H1 (cell line): ENCODE measurements around the gene SPINT2. TPM values are rescaled to one million over a fixed set of nuclear protein-coding genes. Genes with fewer than 3 reads are reported as not detected.

Source experiments
- CTCF ChIA-PET: fragments of 300-600 bp; sonication (Branson Sonifier 250); formaldehyde crosslinking; loops from one replicate; lab custom pipeline; 2021; ENCODE audit not compliant: partially characterized antibody; lab: Charles Lee
- POLR2A ChIA-PET: fragments of 300-600 bp; sonication (Branson Sonifier 250); formaldehyde crosslinking; loops from one replicate; lab custom pipeline; 2021; ENCODE audit warnings: inconsistent platforms; ENCODE audit not compliant: partially characterized antibody; lab: Charles Lee
- DNase-seq, 2 experiments: peaks; one replicate each; pipeline versions ENCODE4 v3.0.0 to v3.0.0-alpha.2; 2010 to 2022; ENCODE audit warnings: low spot score in 2 of 2, low read depth in 1 of 2, mixed read lengths in 1 of 2
- FAIRE-seq: peaks from 2 replicates; lab custom pipeline; 2011; peaks lifted over from hg19 to GRCh38; lab: Jason Lieb, UNC
- H2AFZ ChIP-seq: 2 replicates; pipeline ENCODE4 v1.8.1; 2012; ENCODE audit warnings: low read length, inconsistent platforms
- H2AK5ac ChIP-seq: 2 replicates; pipeline ENCODE4 v1.6.1; 2013; ENCODE audit warnings: low read depth, low read length
- H2BK120ac ChIP-seq: replicated peaks from 2 replicates; pipeline ENCODE3; 2013; ENCODE audit warnings: low read depth, low read length, inconsistent platforms
- H2BK12ac ChIP-seq: 2 replicates; pipeline ENCODE4 v1.6.1; 2013; ENCODE audit warnings: low read depth, low read length
- H2BK15ac ChIP-seq: 2 replicates; pipeline ENCODE4 v1.6.1; 2013; ENCODE audit warnings: low read length
- H2BK20ac ChIP-seq: 2 replicates; pipeline ENCODE4 v1.6.1; 2013; ENCODE audit warnings: low read length
- H2BK5ac ChIP-seq: 2 replicates; pipeline ENCODE4 v1.6.1; 2013; ENCODE audit warnings: low read depth, low read length
- H3K14ac ChIP-seq: 2 replicates; pipeline ENCODE4 v1.6.1; 2013; ENCODE audit warnings: inconsistent platforms; ENCODE audit not compliant: insufficient read length
- H3K18ac ChIP-seq: 2 replicates; pipeline ENCODE4 v1.6.1; 2013; ENCODE audit warnings: low read length; ENCODE audit errors: extremely low read depth
- H3K23ac ChIP-seq: 2 replicates; pipeline ENCODE4 v1.6.1; 2013; ENCODE audit warnings: inconsistent platforms; ENCODE audit not compliant: insufficient read length
- H3K23me2 ChIP-seq: 2 replicates; pipeline ENCODE4 v1.6.1; 2013; ENCODE audit warnings: low read depth, low read length
- H3K27ac ChIP-seq: 2 replicates; pipeline ENCODE4 v1.6.1; 2011; ENCODE audit warnings: low read depth, low read length, inconsistent platforms
- H3K27me3 ChIP-seq, 4 experiments: replicated peaks in 1 of 4; 1 replicate in 1 of 4; 2 replicates in 3 of 4; pipeline versions ENCODE4 v1.6.1 to v1.8.1; 2011 to 2013; ENCODE audit warnings: low read length in 3 of 4, mild to moderate bottlenecking in 3 of 4, inconsistent platforms in 2 of 4, mixed read lengths in 2 of 4, moderate library complexity in 1 of 4; ENCODE audit not compliant: control insufficient read depth in 3 of 4, insufficient read depth in 3 of 4; ENCODE audit errors: extremely low read depth in 1 of 4
- H3K36me3 ChIP-seq, 4 experiments: 2 replicates each; pipeline versions ENCODE4 v1.6.1 to v1.8.1; 2011 to 2013; ENCODE audit warnings: mild to moderate bottlenecking in 4 of 4, low read length in 3 of 4, moderate library complexity in 2 of 4, control low read depth in 1 of 4, inconsistent platforms in 1 of 4; ENCODE audit not compliant: insufficient read depth in 4 of 4, control insufficient read depth in 2 of 4
- H3K4ac ChIP-seq: replicated peaks from 2 replicates; pipeline ENCODE3; 2013; ENCODE audit warnings: low read length, low read depth, mixed read lengths, inconsistent platforms; ENCODE audit not compliant: insufficient read length
- H3K4me1 ChIP-seq, 4 experiments: replicated peaks in 1 of 4; 1 replicate in 1 of 4; 2 replicates in 3 of 4; pipeline versions ENCODE4 v1.6.1 to v1.8.1; 2011 to 2013; ENCODE audit warnings: low read length in 3 of 4, inconsistent platforms in 2 of 4, mixed read lengths in 1 of 4; ENCODE audit not compliant: insufficient read depth in 4 of 4, control insufficient read depth in 3 of 4
- H3K4me2 ChIP-seq, 2 experiments: 2 replicates each; pipeline versions ENCODE4 v1.6.1 to v1.8.1; 2011 to 2013; ENCODE audit warnings: low read depth in 2 of 2, low read length in 2 of 2, control low read depth in 1 of 2, inconsistent platforms in 1 of 2, mild to moderate bottlenecking in 1 of 2; ENCODE audit not compliant: insufficient read depth in 1 of 2
- H3K4me3 ChIP-seq, 4 experiments: fragments of 200-600, 300-600 bp in 1 of 4; sonication (generic), shearing (Covaris generic), sonication (Bioruptor Twin) in 1 of 4; 2 replicates each; pipeline versions ENCODE4 v1.5.1 to v1.8.1; 2011 to 2016; ENCODE audit warnings: low read length in 4 of 4, low read depth in 3 of 4, control low read depth in 2 of 4, inconsistent platforms in 2 of 4, mild to moderate bottlenecking in 2 of 4, mixed read lengths in 1 of 4, moderate library complexity in 1 of 4; ENCODE audit not compliant: insufficient read depth in 2 of 4; ENCODE audit errors: extremely low read depth in 1 of 4
- H3K56ac ChIP-seq: replicated peaks from 2 replicates; pipeline ENCODE3; 2013; ENCODE audit warnings: low read depth, mild to moderate bottlenecking, mixed read lengths, low read length, inconsistent platforms; ENCODE audit not compliant: insufficient read length
- H3K79me1 ChIP-seq: 2 replicates; pipeline ENCODE4 v1.6.1; 2013; ENCODE audit warnings: low read depth, low read length, control low read depth
- H3K79me2 ChIP-seq, 2 experiments: 2 replicates each; pipeline versions ENCODE4 v1.6.1 to v1.8.1; 2012 to 2013; ENCODE audit warnings: low read length in 2 of 2, mild to moderate bottlenecking in 2 of 2, inconsistent platforms in 1 of 2; ENCODE audit not compliant: insufficient read depth in 2 of 2, control insufficient read depth in 1 of 2
- H3K9ac ChIP-seq, 4 experiments: replicated peaks in 1 of 4; 1 replicate in 1 of 4; 2 replicates in 3 of 4; pipeline versions ENCODE4 v1.6.1 to v1.8.1; 2011 to 2013; ENCODE audit warnings: low read depth in 3 of 4, low read length in 3 of 4, control low read depth in 2 of 4, mild to moderate bottlenecking in 2 of 4, moderate library complexity in 2 of 4, inconsistent platforms in 1 of 4; ENCODE audit errors: extremely low read depth in 1 of 4
- H3K9me3 ChIP-seq, 2 experiments: 2 replicates each; pipeline versions ENCODE4 v1.6.1 to v1.8.1; 2012 to 2013; ENCODE audit warnings: mild to moderate bottlenecking in 2 of 2, moderate library complexity in 2 of 2, control low read depth in 1 of 2, inconsistent platforms in 1 of 2, low read depth in 1 of 2, low read length in 1 of 2, mixed read lengths in 1 of 2; ENCODE audit not compliant: insufficient read depth in 2 of 2
- H4K20me1 ChIP-seq, 2 experiments: replicated peaks in 1 of 2; 2 replicates each; pipeline versions ENCODE3 to v1.8.1; 2011 to 2013; ENCODE audit warnings: inconsistent platforms in 2 of 2, low read length in 2 of 2, mild to moderate bottlenecking in 1 of 2; ENCODE audit not compliant: insufficient read depth in 2 of 2, control insufficient read depth in 1 of 2
- H4K5ac ChIP-seq: 2 replicates; pipeline ENCODE4 v1.6.1; 2013; ENCODE audit warnings: low read length, low read depth, mixed read lengths, inconsistent platforms; ENCODE audit not compliant: insufficient read length
- H4K8ac ChIP-seq: 2 replicates; pipeline ENCODE4 v1.8.0; 2013; ENCODE audit warnings: mild to moderate bottlenecking, moderate library complexity, low read length, inconsistent platforms; ENCODE audit not compliant: insufficient read depth; ENCODE audit errors: extremely low read depth
- H4K91ac ChIP-seq: replicated peaks from 2 replicates; pipeline ENCODE3; 2013; ENCODE audit warnings: low read length, mixed read lengths, inconsistent platforms; ENCODE audit not compliant: insufficient read length
- HDAC2 ChIP-seq, 2 experiments: fragments of 300-600 bp in 1 of 2; sonication (generic) in 1 of 2; IDR thresholded peaks; 2 replicates each; pipeline ENCODE4 v1.6.1; 2011 to 2012; ENCODE audit warnings: low read depth in 2 of 2, low read length in 2 of 2, mild to moderate bottlenecking in 2 of 2, moderate library complexity in 2 of 2, borderline replicate concordance in 1 of 2, inconsistent platforms in 1 of 2
- JUN ChIP-seq: IDR thresholded peaks from 2 replicates; pipeline ENCODE4 v1.6.1; 2011; ENCODE audit warnings: low read depth, mild to moderate bottlenecking, improper control_type of control experiment, low read length
- KDM1A ChIP-seq: fragments of 200-600, 300-600 bp; sonication (generic); IDR thresholded peaks from 2 replicates; pipeline ENCODE4 v1.7.1; 2016; ENCODE audit warnings: mild to moderate bottlenecking, low read length, borderline replicate concordance
- KDM4A ChIP-seq: IDR thresholded peaks from one replicate; pipeline ENCODE4 v1.7.1; 2012; ENCODE audit warnings: low read depth, mild to moderate bottlenecking, moderate library complexity, low read length, inconsistent platforms; ENCODE audit not compliant: severe bottlenecking
- POU5F1 ChIP-seq: IDR thresholded peaks from 2 replicates; pipeline ENCODE4 v1.6.1; 2011; ENCODE audit warnings: low read depth, mild to moderate bottlenecking, low read length, moderate library complexity
- RFX5 ChIP-seq: IDR thresholded peaks from 2 replicates; pipeline ENCODE4 v1.6.1; 2011; ENCODE audit warnings: low read depth, low read length, improper control_type of control experiment, borderline replicate concordance
- WGBS, 2 experiments: shearing (Covaris generic) in 1 of 2; methylation state at CpG; one replicate each; pipeline versions ENCODE4 v1.1.6 to v1.1.7; 2013 to 2015; ENCODE audit warnings: low lambda C conversion rate in 2 of 2, mixed read lengths in 2 of 2, inconsistent platforms in 1 of 2, low coverage in 1 of 2, missing lambda C conversion rate in 1 of 2; ENCODE audit not compliant: insufficient replicate concordance in 2 of 2, insufficient coverage in 1 of 2, insufficient read length in 1 of 2; ENCODE audit errors: extremely low coverage in 1 of 2, missing lambda C conversion rate in 1 of 2; 5-methylcytosine and 5-hydroxymethylcytosine counted together
- polyA plus RNA-seq, 7 experiments: library from polyadenylated mRNA; depleted of rRNA in 3 of 7; stranded (reverse) in 5 of 7; unstranded in 2 of 7; fragments of >200 nt in 5 of 7; fragments of 200-250 nt in 2 of 7; gene quantifications; 1 replicate in 5 of 7; 2 replicates in 1 of 7; 4 replicates in 1 of 7; pipeline versions ENCODE4 v1.2.1 to v1.2.3, GENCODE V29; 2011 to 2013; ENCODE audit warnings: missing spikeins in 2 of 7, mixed read lengths in 2 of 7
- total RNA-seq: library from RNA; stranded (reverse); fragmentation: NEBNext Ultra II Directional; extraction: Animal tissue kit (Norgen Biotek cat#: 25700); gene quantifications from 2 replicates; pipeline ENCODE4 v1.2.1, GENCODE V29; 2021

Gene SPINT2
- total and polyA plus RNA-seq, 2 of the 8 experiments (the other 6 are each of a cell fraction or from before 2014, with no cell fraction given): 294 to 296 TPM

DNA sequence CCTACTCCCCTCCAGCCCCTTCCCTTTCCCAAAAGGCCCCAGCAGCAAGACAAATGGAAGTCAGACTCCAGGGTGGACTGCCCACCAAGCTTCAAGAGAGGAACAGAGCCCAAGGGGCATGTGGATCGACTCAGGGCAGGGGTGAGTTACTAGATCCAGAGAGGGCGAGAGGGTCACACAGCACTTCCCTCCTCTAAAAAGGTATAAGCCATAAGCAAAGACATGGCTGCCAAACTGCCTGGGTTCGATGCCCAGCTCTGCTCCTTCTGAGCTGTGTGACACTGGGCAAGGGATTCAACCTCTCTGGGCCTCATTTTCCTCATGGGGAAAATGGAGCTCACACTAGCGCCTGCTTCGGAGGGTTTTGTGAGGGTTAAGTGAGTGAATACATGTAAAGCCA is 12.0 kb upstream of the SPINT2 start:
- Histone ChIP-seq H2BK20ac (peak overlapping the region; percentile 90; the same call in 1 of the 2 replicates), H4K20me1 (peaks cover 0 to 2% of the 10 kb centered on the region in 2 experiments), H3K4me3 (no peak overlapping the region), H2AK5ac (peak overlapping the region; percentile 75; the same call in 1 of the 2 replicates), H4K5ac (no peak overlapping the region), H3K23ac (no peak overlapping the region), H3K9me3 (no peaks in the 10 kb centered on the region), H3K4me2 (peak overlapping the region; percentile 44 to 75), H2BK15ac (no peak overlapping the region), H3K23me2 (peaks cover 8% of the 10 kb centered on the region; the same call in 1 of the 2 replicates), H4K8ac (no peak overlapping the region), H3K56ac (no peak overlapping the region), H3K14ac (no peak overlapping the region), H2BK120ac (no peak overlapping the region), H3K4ac (peak overlapping the region; percentile 6), H3K18ac (no peak overlapping the region; the same call in 1 of the 2 replicates), H3K4me1 (peaks cover 10 to 41% (median 24%) of the 10 kb centered on the region in 4 experiments), H2BK5ac (peak overlapping the region; percentile 71; the same call in 1 of the 2 replicates), H3K79me1 (0 out of 2 replicates have a peak, but pooled peaks cover 2% of the 10 kb centered on the region), H3K27ac (no peak overlapping the region), H2AFZ (no peak overlapping the region), H4K91ac (peak overlapping the region; percentile 29), H3K36me3 (no peaks in the 10 kb centered on the region), H3K27me3 (peaks cover 0 to 16% (median 12%) of the 10 kb centered on the region in 4 experiments; a peak in 4 of 7 replicates), H3K9ac (no peak overlapping the region), H3K79me2 (no peaks in the 10 kb centered on the region), H2BK12ac (peak overlapping the region; percentile 68; the same call in 1 of the 2 replicates)
- DNase-seq: no peak
- ChIA-PET CTCF (interaction anchor here (1.1 to 10.2 kb wide), 10 partner anchors 9 to 133 kb away, joined by 4 to 124 read pairs (median 6); partner anchors contain the start of genes C19orf33 and SPINT2), POLR2A (interaction anchor here (0.7 to 3.4 kb wide), 11 partner anchors 9 to 135 kb away, joined by 3 to 19 read pairs (median 6); partner anchors contain the start of genes C19orf33, GGN and SPINT2)
- no peak for TF ChIP-seq POU5F1
- TF ChIP-seq HDAC2 (IDR thresholded peaks at IDR 0.05; ENCODE audit: borderline replicate concordance in 1 of 2, low read depth in 2 of 2, low read length in 2 of 2): peak in 1 of 2 experiments; percentile 85; a peak in 1 of 4 replicates
- no peak for TF ChIP-seq RFX5
- no peak for TF ChIP-seq KDM4A
- no peak for TF ChIP-seq JUN
- peak; percentile 96 for TF ChIP-seq KDM1A
- FAIRE-seq: no peak
- 98% methylated on average over 5 of the region's 5 CpGs; no CpG with 5 or more reads in 1 of the 2 experiments for WGBS, 2 experiments
